ENCODE results near the gene PGS1.

- TF ChIP-seq CTCF (IDR thresholded peaks at IDR 0.05): no peak
- no peak for TF ChIP-seq EZH2 (IDR thresholded peaks at IDR 0.05)
- no peak for TF ChIP-seq EZH2phosphoT487 (IDR thresholded peaks at IDR 0.05)
Measured at GRCh38 chr17:78372841-78373240, 5.6 kb upstream of the PGS1 start.
